Neural progenitor cell (in vitro differentiated cells): ENCODE measurements around the gene INTS6. TPM values are rescaled to one million over a fixed set of nuclear protein-coding genes. Genes with fewer than 3 reads are reported as not detected.

Experiments used
- DNase-seq: peaks from one replicate; pipeline ENCODE4 v3.0.0-alpha.2; 2016; ENCODE audit warnings: low spot score
- H2AFZ ChIP-seq: fragments of 200-600 bp; sonication (generic); replicated peaks from 2 replicates; pipeline ENCODE4 v1.6.1; 2016; ENCODE audit warnings: antibody characterized with exemption
- H3F3A ChIP-seq: fragments of 200-600 bp; sonication (generic); 2 replicates; pipeline ENCODE4 v1.6.1; 2016; ENCODE audit warnings: antibody characterized with exemption, low read depth
- H3K27ac ChIP-seq: fragments of 200-600 bp; sonication (generic); 2 replicates; pipeline ENCODE4 v1.5.1; 2016; ENCODE audit warnings: mild to moderate bottlenecking
- H3K27me3 ChIP-seq: fragments of 200-600 bp; sonication (generic); 2 replicates; pipeline ENCODE4 v1.6.1; 2016; ENCODE audit warnings: mild to moderate bottlenecking, moderate library complexity
- H3K36me3 ChIP-seq: fragments of 200-600 bp; sonication (generic); 2 replicates; pipeline ENCODE4 v1.5.1; 2016
- H3K4me1 ChIP-seq: fragments of 200-600 bp; sonication (generic); 2 replicates; pipeline ENCODE4 v1.6.1; 2016; ENCODE audit warnings: mixed run types
- H3K4me2 ChIP-seq: fragments of 200-600 bp; sonication (generic); 2 replicates; pipeline ENCODE4 v1.6.1; 2016
- H3K4me3 ChIP-seq: fragments of 200-600 bp; sonication (generic); 2 replicates; pipeline ENCODE4 v1.5.1; 2016
- H3K79me2 ChIP-seq: fragments of 200-600 bp; sonication (generic); 2 replicates; pipeline ENCODE4 v1.6.1; 2016; ENCODE audit warnings: low read depth
- H3K9ac ChIP-seq: fragments of 200-600 bp; sonication (generic); 2 replicates; pipeline ENCODE4 v1.6.1; 2016
- H3K9me3 ChIP-seq: fragments of 200-600 bp; sonication (generic); 2 replicates; pipeline ENCODE4 v1.5.1; 2016; ENCODE audit warnings: low read depth
- H4K20me1 ChIP-seq: fragments of 200-600 bp; sonication (generic); 2 replicates; pipeline ENCODE4 v1.6.1; 2016; ENCODE audit warnings: low read depth
- H3K27ac Mint-ChIP-seq: 3 replicates; pipeline ENCODE4 v1.8.0; 2021; ENCODE audit warnings: mixed read lengths
- H3K27me3 Mint-ChIP-seq: 2 replicates; pipeline ENCODE4 v1.8.0; 2022; ENCODE audit warnings: low read depth, mild to moderate bottlenecking, inconsistent platforms, moderate library complexity, mixed read lengths; ENCODE audit not compliant: insufficient read depth
- H3K36me3 Mint-ChIP-seq: 3 replicates; pipeline ENCODE4 v1.8.0; 2021; ENCODE audit warnings: mixed read lengths
- H3K4me1 Mint-ChIP-seq: 3 replicates; pipeline ENCODE4 v1.8.0; 2021; ENCODE audit warnings: mixed read lengths
- H3K4me3 Mint-ChIP-seq: 3 replicates; pipeline ENCODE4 v1.8.0; 2021; ENCODE audit warnings: mild to moderate bottlenecking, moderate library complexity, mixed read lengths
- H3K9me3 Mint-ChIP-seq: 3 replicates; pipeline ENCODE4 v1.8.0; 2020; ENCODE audit warnings: mixed read lengths
- EZH2 ChIP-seq: fragments of 200-600 bp; sonication (generic); IDR thresholded peaks from 2 replicates; pipeline ENCODE4 v1.6.1; 2017; ENCODE audit warnings: antibody characterized with exemption, mild to moderate bottlenecking, moderate library complexity
- EZH2phosphoT487 ChIP-seq: fragments of 200-600 bp; sonication (generic); IDR thresholded peaks from 2 replicates; pipeline ENCODE4 v1.6.1; 2017; ENCODE audit warnings: antibody characterized with exemption
- total RNA-seq: library from RNA; depleted of rRNA; stranded (reverse); fragments of >200 nt; gene quantifications from 2 replicates; pipeline ENCODE4 v1.2.3, GENCODE V29; 2015; ENCODE audit warnings: low replicate concordance
- TF ChIP-seq, protein P1 (sequence below): fragments of 200-600 bp; sonication (generic); IDR thresholded peaks from 2 replicates; pipeline ENCODE4 v1.5.1; 2017; ENCODE audit warnings: antibody characterized with exemption, mild to moderate bottlenecking

INTS6 gene
- total RNA-seq, 1 donor from 2014 or later = 84.0 TPM

GRCh38 chr13:51322826-51323225, 130.0 kb downstream of the INTS6 start:
- no peak overlapping the region for H3K4me3 ChIP-seq
- Mint-ChIP-seq H3K9me3 (no peaks in the 10 kb centered on the region), H3K4me1 (peaks cover 14% of the 10 kb centered on the region), H3K36me3 (no peaks in the 10 kb centered on the region), H3K27me3 (peaks cover 2% of the 10 kb centered on the region), H3K4me3 (no peak overlapping the region), H3K27ac (peak overlapping the region; percentile 84)
- H2AFZ ChIP-seq = no peak overlapping the region
- no peak overlapping the region for H3K9ac ChIP-seq
- H3K79me2 ChIP-seq = no peaks in the 10 kb centered on the region
- no peaks in the 10 kb centered on the region for H3K9me3 ChIP-seq
- TF ChIP-seq EZH2phosphoT487 (no peak), EZH2 (no peak)
- TF ChIP-seq, protein P1, sequence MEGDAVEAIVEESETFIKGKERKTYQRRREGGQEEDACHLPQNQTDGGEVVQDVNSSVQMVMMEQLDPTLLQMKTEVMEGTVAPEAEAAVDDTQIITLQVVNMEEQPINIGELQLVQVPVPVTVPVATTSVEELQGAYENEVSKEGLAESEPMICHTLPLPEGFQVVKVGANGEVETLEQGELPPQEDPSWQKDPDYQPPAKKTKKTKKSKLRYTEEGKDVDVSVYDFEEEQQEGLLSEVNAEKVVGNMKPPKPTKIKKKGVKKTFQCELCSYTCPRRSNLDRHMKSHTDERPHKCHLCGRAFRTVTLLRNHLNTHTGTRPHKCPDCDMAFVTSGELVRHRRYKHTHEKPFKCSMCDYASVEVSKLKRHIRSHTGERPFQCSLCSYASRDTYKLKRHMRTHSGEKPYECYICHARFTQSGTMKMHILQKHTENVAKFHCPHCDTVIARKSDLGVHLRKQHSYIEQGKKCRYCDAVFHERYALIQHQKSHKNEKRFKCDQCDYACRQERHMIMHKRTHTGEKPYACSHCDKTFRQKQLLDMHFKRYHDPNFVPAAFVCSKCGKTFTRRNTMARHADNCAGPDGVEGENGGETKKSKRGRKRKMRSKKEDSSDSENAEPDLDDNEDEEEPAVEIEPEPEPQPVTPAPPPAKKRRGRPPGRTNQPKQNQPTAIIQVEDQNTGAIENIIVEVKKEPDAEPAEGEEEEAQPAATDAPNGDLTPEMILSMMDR = no peak
- peaks cover 13% of the 10 kb centered on the region for H3F3A ChIP-seq
- no peaks in the 10 kb centered on the region for H3K27me3 ChIP-seq
- no peak for DNase-seq
- H3K4me2 ChIP-seq = no peak overlapping the region
- no peaks in the 10 kb centered on the region for H3K36me3 ChIP-seq
- peaks cover 21% of the 10 kb centered on the region for H3K4me1 ChIP-seq
- H3K27ac ChIP-seq = no peak overlapping the region
- H4K20me1 ChIP-seq = no peaks in the 10 kb centered on the region

GRCh38 chr13:51321836-51322235, 131.0 kb downstream of the INTS6 start:
- H3K9me3 Mint-ChIP-seq = no peaks in the 10 kb centered on the region

GRCh38 chr13:51318876-51319275, 134.0 kb downstream of the INTS6 start:
- H3K27me3 ChIP-seq = no peaks in the 10 kb centered on the region
- no peaks in the 10 kb centered on the region for H3K36me3 Mint-ChIP-seq
- no peak overlapping the region for H3K4me2 ChIP-seq
- no peaks in the 10 kb centered on the region for H3K79me2 ChIP-seq
- no peak overlapping the region for H3K27ac Mint-ChIP-seq
- no peaks in the 10 kb centered on the region for H3K9me3 ChIP-seq
- H2AFZ ChIP-seq = no peak overlapping the region
- H3K4me1 ChIP-seq = peaks cover 15% of the 10 kb centered on the region
- no peak overlapping the region for H3K27ac ChIP-seq
- no peaks in the 10 kb centered on the region for H4K20me1 ChIP-seq
- H3F3A ChIP-seq = peaks cover 14% of the 10 kb centered on the region
- DNase-seq = no peak
- no peak overlapping the region for H3K9ac ChIP-seq
- peaks cover 2% of the 10 kb centered on the region for H3K27me3 Mint-ChIP-seq
- no peaks in the 10 kb centered on the region for H3K36me3 ChIP-seq
- peaks cover 19% of the 10 kb centered on the region for H3K4me1 Mint-ChIP-seq
- H3K4me3 ChIP-seq = no peak overlapping the region
- H3K9me3 Mint-ChIP-seq = no peaks in the 10 kb centered on the region
- no peak overlapping the region for H3K4me3 Mint-ChIP-seq
- TF ChIP-seq, protein P1 = no peak
- no peak for TF ChIP-seq EZH2
- no peak for TF ChIP-seq EZH2phosphoT487

More at GRCh38 chr13:51321836-51322235, 131.0 kb downstream of the INTS6 start:
- Mint-ChIP-seq H3K27me3 (peaks cover 2% of the 10 kb centered on the region), H3K36me3 (no peaks in the 10 kb centered on the region), H3K4me3 (no peak overlapping the region), H3K4me1 (peaks cover 14% of the 10 kb centered on the region), H3K27ac (no peak overlapping the region)
- H3K36me3 ChIP-seq = no peaks in the 10 kb centered on the region
- no peak overlapping the region for H2AFZ ChIP-seq
- no peaks in the 10 kb centered on the region for H3K79me2 ChIP-seq
- H3K4me2 ChIP-seq = no peak overlapping the region
- H3K9ac ChIP-seq = no peak overlapping the region
- H3F3A ChIP-seq = peaks cover 15% of the 10 kb centered on the region
- H4K20me1 ChIP-seq = no peaks in the 10 kb centered on the region
- DNase-seq = no peak
- no peak overlapping the region for H3K27ac ChIP-seq
- peaks cover 20% of the 10 kb centered on the region for H3K4me1 ChIP-seq
- TF ChIP-seq EZH2 = no peak
- TF ChIP-seq EZH2phosphoT487 = no peak
- TF ChIP-seq, protein P1 = no peak
- H3K9me3 ChIP-seq = no peaks in the 10 kb centered on the region
- no peaks in the 10 kb centered on the region for H3K27me3 ChIP-seq
- H3K4me3 ChIP-seq = no peak overlapping the region
